Skin of body (tissue), 2 donors: Measurements from ENCODE around the gene DOHH. TPM values are rescaled to one million over a fixed set of nuclear protein-coding genes. Genes with fewer than 3 reads are reported as not detected.

Experiments used
- DNase-seq: peaks from one replicate; lab custom pipeline; 2025; lab: John Stamatoyannopoulos, UW
- total RNA-seq: library from RNA; depleted of rRNA; stranded (reverse); fragments of >200 nt; gene quantifications from one replicate; pipeline ENCODE4 v1.2.3, GENCODE V29; 2014

The DOHH gene
- total RNA-seq = 6.7 TPM

GRCh38 chr19:3500429-3501101 lies at the start of gene DOHH:
TSS of gene DOHH (minus strand) at chr19:3500674. CDS start at chr19:3496814, 3,860 bp downstream.
- peak; percentile 93 for DNase-seq

- no peak for DNase-seq
Measured at GRCh38 chr19:3549816-3550215, 49.3 kb upstream of the DOHH start.

- no peak for DNase-seq
Measured at GRCh38 chr19:3548606-3549005, 48.1 kb upstream of the DOHH start.

- DNase-seq = no peak
Measured at GRCh38 chr19:3547767-3548282, 47.4 kb upstream of the DOHH start.

- no peak for DNase-seq
Measured at GRCh38 chr19:3547301-3547731, 46.8 kb upstream of the DOHH start.

- no peak for DNase-seq
Measured at GRCh38 chr19:3546119-3546518, 45.6 kb upstream of the DOHH start.

- DNase-seq = no peak
Measured at GRCh38 chr19:3545669-3546034, 45.2 kb upstream of the DOHH start.

- DNase-seq = no peak
Measured at GRCh38 chr19:3544742-3545668, 44.5 kb upstream of the DOHH start.

- DNase-seq = no peak
Measured at GRCh38 chr19:3544058-3544376, 43.5 kb upstream of the DOHH start.

GRCh38 chr19:3543150-3544057 lies 42.9 kb upstream of the DOHH start:
- DNase-seq = no peak

GRCh38 chr19:3539756-3540118 lies 39.3 kb upstream of the DOHH start:
- no peak for DNase-seq

GRCh38 chr19:3538965-3539755 lies 38.7 kb upstream of the DOHH start, which contains the start of gene TEKTIP1:
TSS of gene TEKTIP1 (plus strand) at chr19:3539174. CDS start at chr19:3539178, 4 bp downstream.
- DNase-seq = no peak

GRCh38 chr19:3538258-3538929 lies 37.9 kb upstream of the DOHH start:
- no peak for DNase-seq

- no peak for DNase-seq
Measured at GRCh38 chr19:3537438-3538240, 37.2 kb upstream of the DOHH start.

GRCh38 chr19:3537101-3537437 lies 36.6 kb upstream of the DOHH start:
- DNase-seq = no peak

GRCh38 chr19:3536429-3537100 lies 36.1 kb upstream of the DOHH start:
- peak; percentile 12 for DNase-seq

- no peak for DNase-seq
Measured at GRCh38 chr19:3535981-3536380, 35.5 kb upstream of the DOHH start.

GRCh38 chr19:3535563-3535965 lies 35.1 kb upstream of the DOHH start:
- no peak for DNase-seq

- no peak for DNase-seq
Measured at GRCh38 chr19:3535235-3535535, 34.7 kb upstream of the DOHH start.
